Neural progenitor cell (in vitro differentiated cells): Measurements from ENCODE around the gene OR6A2.

Experiments used
- EZH2 ChIP-seq: fragments of 200-600 bp; sonication (generic); IDR thresholded peaks from 2 replicates; pipeline ENCODE4 v1.6.1; 2017; ENCODE audit warnings: antibody characterized with exemption, mild to moderate bottlenecking, moderate library complexity
- EZH2phosphoT487 ChIP-seq: fragments of 200-600 bp; sonication (generic); IDR thresholded peaks from 2 replicates; pipeline ENCODE4 v1.6.1; 2017; ENCODE audit warnings: antibody characterized with exemption
- TF ChIP-seq, protein P1 (sequence below): fragments of 200-600 bp; sonication (generic); IDR thresholded peaks from 2 replicates; pipeline ENCODE4 v1.5.1; 2017; ENCODE audit warnings: antibody characterized with exemption, mild to moderate bottlenecking

DNA sequence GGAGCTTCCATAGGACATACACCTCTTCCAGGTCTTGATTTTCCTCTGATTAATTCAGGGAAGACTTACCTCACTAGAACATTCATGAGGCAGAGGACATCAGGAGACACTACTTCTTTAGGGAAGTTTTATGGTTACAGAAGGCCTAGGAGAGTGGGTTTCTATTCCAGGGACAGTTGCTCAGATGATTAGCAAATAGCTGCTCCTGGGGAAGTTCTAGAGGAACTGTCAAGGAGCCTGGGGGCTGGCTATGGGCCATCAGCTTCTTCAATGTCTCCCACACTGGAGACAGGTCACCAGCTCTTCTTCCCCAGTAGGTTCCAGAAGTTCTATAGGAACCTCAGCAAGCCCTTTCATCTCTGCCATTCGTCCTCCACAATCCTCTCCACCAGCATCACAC, 34.5 kb upstream of the OR6A2 start:
- TF ChIP-seq, protein P1, sequence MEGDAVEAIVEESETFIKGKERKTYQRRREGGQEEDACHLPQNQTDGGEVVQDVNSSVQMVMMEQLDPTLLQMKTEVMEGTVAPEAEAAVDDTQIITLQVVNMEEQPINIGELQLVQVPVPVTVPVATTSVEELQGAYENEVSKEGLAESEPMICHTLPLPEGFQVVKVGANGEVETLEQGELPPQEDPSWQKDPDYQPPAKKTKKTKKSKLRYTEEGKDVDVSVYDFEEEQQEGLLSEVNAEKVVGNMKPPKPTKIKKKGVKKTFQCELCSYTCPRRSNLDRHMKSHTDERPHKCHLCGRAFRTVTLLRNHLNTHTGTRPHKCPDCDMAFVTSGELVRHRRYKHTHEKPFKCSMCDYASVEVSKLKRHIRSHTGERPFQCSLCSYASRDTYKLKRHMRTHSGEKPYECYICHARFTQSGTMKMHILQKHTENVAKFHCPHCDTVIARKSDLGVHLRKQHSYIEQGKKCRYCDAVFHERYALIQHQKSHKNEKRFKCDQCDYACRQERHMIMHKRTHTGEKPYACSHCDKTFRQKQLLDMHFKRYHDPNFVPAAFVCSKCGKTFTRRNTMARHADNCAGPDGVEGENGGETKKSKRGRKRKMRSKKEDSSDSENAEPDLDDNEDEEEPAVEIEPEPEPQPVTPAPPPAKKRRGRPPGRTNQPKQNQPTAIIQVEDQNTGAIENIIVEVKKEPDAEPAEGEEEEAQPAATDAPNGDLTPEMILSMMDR = no peak
- TF ChIP-seq EZH2 = no peak
- TF ChIP-seq EZH2phosphoT487 = no peak
